Measurements from ENCODE around the gene TKTL2.
"Not testable (repeated sequence)": the region's sequence is repeated elsewhere in the genome, so short reads cannot be mapped to it uniquely, and the experiment has no call there.

Gene TKTL2

DNA sequence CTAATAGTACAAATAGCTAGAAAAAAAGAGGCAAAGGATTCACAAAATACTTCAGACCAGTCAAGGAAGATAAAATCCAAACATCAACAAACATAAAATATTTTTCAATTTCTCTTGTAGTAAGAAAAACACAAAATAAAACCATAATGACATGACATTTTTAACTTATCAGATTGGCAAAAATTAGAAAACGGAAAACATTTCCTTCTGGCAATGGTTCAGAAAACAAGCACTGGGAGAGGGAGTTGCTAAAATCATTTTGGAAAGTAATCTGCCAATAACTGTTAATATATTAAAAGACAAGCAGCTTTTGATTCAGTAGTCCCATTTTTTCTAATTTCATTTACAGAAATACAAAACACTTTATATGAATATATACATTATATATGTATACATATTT, 26.1 kb downstream of the TKTL2 start:
- DNase-seq (ENCODE audit: low read depth, low spot score) = no peak

DNA sequence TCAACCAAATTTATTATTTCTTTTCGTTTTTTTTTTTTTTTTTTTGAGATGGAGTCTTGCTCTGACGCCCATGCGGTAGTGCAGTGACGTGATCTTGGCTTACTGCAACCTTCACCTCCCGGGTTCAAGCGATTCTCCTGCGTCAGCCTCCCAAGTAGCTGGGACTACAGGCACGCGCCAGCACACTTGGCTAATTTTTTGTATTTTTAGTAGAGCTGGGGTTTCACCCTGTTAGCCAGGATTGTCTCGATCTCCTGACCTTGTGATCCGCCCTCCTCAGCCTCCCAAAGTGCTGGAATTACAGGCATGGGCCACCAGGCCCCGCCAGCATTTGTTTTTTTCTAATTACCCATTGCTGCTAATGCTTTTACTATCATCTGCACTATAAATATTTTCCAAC, 26.5 kb downstream of the TKTL2 start:
- not testable (repeated sequence) for DNase-seq (ENCODE audit: low read depth, low spot score)

DNA sequence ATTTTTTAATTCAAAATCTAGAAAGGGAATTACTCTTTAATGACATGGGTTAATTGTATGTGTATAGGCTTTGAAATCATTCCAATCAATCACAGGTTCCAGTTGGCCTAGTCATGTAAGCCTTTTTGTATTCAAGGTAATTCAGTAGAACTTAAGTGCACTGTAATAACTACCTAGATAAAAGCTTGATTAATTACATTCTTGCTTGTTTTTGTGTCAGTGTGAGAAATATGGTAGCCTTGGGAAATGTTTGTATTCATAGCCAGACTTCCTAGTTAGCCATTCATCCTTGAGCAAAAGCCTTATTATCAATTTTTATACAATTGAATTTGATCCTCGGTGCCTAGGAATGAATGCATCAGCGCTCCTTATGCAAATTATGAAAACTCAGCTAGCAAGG, 33.5 kb downstream of the TKTL2 start:
- no peak for DNase-seq (ENCODE audit: low read depth, low spot score)
